GM19397 (cell line): ENCODE measurements around the gene HAO2.
"Not testable (repeated sequence)": the region's sequence is repeated elsewhere in the genome, so short reads cannot be mapped to it uniquely, and the experiment has no call there.

Source experiments
- ATAC-seq: cut with Tn5 transposase; IDR thresholded peaks from one replicate; pipeline ENCODE4 v1.9.1; 2021; ENCODE audit warnings: mild to moderate bottlenecking, moderate library complexity; ENCODE audit not compliant: unreplicated experiment

HAO2 gene

GRCh38 chr1:119376594-119376993 lies 8.0 kb downstream of the HAO2 start:
- no peak for ATAC-seq

- not testable (repeated sequence) for ATAC-seq
These were observed 9.0 kb downstream of the HAO2 start for GRCh38 chr1:119377594-119377993.

DNA sequence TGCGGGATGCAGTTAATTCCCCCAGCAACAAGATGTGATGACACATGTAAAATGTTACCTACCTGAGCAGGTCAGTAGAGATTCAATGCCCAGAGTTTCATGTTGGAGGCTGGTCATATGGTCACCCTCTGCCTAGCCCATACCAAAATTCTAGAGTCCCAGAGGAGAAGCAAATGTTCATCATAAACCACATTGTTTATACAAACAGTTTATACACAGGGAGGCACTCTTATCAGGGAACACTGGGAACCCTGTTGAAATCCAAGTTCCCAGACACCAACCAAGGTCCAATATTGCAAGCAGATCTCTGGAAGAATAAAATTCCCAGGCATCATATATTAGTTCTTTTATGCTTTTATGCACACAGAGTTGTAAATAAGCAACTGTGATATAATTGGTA lies 10.5 kb downstream of the HAO2 start:
- ATAC-seq: no peak

- no peak for ATAC-seq
These were observed 11.7 kb downstream of the HAO2 start for GRCh38 chr1:119380304-119380703.

GRCh38 chr1:119380983-119381662 lies 12.5 kb downstream of the HAO2 start:
- no peak for ATAC-seq

DNA sequence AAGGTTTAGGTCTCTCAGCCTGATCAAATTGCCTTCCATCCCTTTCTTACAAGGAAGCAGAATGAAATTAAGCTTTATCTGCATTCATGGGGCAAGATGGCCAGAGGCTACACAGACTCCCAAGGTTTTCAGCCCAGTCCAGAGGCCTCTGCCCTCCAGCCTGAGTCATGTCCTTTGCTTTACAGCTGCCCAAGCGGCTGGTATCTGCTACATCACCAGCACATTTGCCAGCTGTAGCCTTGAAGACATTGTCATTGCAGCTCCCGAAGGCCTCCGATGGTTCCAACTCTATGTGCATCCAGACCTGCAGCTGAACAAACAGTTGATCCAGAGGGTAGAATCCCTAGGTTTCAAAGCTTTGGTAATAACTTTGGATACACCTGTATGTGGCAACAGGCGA lies 16.0 kb downstream of the HAO2 start:
- ATAC-seq: no peak

- no peak for ATAC-seq
These were observed 17.1 kb downstream of the HAO2 start for GRCh38 chr1:119385650-119386049.

- ATAC-seq: no peak
These were observed 19.3 kb downstream of the HAO2 start for GRCh38 chr1:119387858-119388257.

DNA sequence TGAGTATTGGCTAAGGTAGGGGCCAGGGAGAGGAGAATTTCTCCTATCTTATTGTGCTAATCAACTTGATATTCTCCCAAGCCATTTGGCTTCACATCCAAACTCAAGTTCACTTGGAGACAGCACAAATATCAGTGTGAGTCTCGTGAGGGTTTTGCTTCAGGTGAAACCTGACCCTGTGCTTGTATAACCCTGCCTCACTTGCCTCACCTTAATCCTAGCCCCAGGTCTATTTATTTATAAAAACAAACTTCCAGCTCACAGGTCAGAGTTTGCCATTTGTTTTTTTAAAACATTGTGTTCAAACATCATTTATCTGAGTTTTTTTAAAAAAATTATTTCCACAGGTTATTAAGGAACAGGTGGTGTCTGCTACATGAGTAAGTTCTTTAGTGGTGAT lies 19.9 kb downstream of the HAO2 start:
- ATAC-seq: no peak

GRCh38 chr1:119390526-119390925 lies 21.9 kb downstream of the HAO2 start:
- no peak for ATAC-seq

GRCh38 chr1:119391749-119392148 lies 23.2 kb downstream of the HAO2 start:
- no peak for ATAC-seq

- ATAC-seq: no peak
These were observed 25.5 kb downstream of the HAO2 start for GRCh38 chr1:119394085-119394484.

GRCh38 chr1:119396982-119397381 lies 28.4 kb downstream of the HAO2 start:
- no peak for ATAC-seq

- no peak for ATAC-seq
These were observed 29.4 kb downstream of the HAO2 start for GRCh38 chr1:119397986-119398385.

GRCh38 chr1:119404736-119405135 lies 36.2 kb downstream of the HAO2 start:
- no peak for ATAC-seq

- no peak for ATAC-seq
These were observed 41.1 kb downstream of the HAO2 start for GRCh38 chr1:119409731-119410130.

DNA sequence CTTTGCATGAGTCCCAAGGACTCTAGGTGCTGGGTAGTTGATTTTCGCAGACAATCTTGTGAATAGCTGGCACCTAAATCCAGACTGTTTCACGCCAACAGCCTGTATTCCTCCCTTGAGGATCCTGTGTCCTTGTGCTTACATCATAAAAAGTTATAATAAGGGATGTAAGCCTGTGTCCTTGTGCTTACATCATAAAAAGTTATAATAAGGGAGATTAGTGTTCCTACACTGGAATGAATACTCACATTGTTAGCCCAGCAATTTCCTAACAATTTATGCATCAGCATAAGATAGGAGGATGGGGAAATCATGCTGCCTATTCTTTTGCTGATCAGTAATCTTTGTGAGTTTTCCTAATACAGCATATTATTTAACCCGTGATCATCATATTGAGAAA lies 42.4 kb downstream of the HAO2 start:
- ATAC-seq: no peak

- no peak for ATAC-seq
These were observed 46.4 kb downstream of the HAO2 start, which contains the start of gene HSD3B2 for GRCh38 chr1:119414950-119415349. HSD3B2 (plus strand) TSS chr1:119415150; CDS start chr1:119415420, 270 bp downstream.

DNA sequence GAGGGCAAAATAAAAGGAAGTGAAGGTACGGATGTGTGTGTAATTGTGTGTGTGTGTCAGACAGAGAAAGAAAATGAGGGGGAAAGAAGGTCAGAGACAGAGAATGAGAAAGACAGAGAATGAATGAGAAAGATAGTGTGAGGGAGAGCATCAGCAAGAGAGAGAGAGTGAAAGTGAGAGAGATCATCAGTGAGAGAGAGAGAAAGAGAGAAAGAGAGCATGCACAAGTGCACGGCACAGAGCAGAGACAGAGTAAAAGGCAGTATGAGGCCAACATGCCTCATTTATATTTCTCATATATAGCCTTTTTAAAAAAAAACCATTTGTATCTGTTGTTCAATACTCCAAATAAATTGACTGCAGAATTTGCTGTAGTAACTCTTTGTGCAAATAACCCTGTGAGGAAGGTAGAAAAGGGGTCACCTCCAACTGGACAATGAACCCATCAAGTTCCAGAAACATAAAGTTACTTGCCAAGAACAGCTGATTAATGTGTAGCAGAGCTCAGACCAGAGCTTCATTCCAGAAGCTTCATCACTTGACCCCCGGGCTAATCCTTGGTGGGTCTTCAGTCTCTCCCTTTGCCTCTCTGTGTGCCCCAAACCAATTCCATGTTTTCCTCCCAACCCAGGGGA lies 47.5 kb downstream of the HAO2 start:
- no peak for ATAC-seq

- no peak for ATAC-seq
These were observed 50.5 kb downstream of the HAO2 start for GRCh38 chr1:119419109-119419508.

DNA sequence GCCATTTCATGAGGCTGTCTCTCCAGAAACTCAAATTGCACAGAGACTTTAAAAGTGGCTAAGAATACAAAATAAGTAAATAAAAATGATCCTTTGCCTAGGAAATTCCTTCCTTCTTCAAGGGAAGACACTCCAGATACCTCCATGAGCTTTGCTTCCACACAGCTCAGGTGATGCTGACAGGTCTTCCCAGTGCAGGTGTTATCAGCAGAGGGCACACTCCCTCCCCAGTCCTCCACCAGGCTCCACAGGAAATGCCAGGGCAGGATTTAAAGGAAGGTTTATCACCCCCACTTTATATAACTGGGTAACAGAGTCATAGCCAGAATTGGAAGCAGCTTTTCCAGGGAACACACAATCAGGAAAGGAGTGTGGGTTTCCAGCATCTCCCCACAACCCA lies 52.1 kb downstream of the HAO2 start:
- no peak for ATAC-seq

DNA sequence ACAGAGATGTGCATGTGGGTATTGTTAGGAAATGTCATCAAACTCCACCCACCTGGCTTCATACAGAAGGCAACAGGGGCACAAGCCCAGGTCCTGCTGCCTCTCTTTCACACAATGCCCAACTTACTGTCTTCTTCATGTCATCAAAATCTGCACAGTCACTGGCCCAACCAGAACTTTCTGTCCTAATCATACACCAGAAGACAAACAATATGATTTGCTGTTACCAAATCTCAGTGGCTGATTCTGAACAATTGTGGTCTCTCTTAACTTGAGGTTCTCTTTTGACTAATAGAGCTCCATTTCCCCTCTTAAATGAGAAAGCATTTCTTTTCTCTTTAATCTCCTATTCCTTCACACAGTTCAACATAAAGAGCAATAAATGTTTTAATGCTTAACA lies 54.0 kb downstream of the HAO2 start:
- ATAC-seq: no peak

DNA sequence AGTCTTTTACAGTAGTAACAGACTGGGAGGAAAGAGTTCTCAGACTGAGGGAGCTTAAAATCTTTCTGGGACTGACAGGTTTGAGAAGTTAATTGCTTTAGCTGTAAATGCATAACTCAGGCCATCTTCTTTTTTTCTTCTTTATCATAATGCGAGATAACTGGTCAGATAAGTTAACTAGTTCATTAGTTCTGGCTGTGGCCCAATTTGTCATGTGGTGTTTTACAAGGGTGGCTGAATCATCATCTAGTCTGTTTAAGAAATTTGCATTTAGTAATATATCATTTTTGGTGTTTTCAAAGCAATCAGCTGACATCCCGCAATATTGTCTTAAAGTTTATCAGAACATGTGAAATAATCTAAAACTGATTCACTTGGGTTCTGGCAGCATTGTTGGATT lies 60.4 kb downstream of the HAO2 start:
- no peak for ATAC-seq
